ENCODE data around the gene PPP1R15B. TPM values are rescaled to one million over a fixed set of nuclear protein-coding genes. Genes with fewer than 3 reads are reported as not detected.
A peak's percentile ranks its signal among the peaks of the same experiment; 100 is the strongest.

The PPP1R15B gene
- total RNA-seq, 2 donors from 2014 or later, result 50.8 to 79.6 TPM

DNA sequence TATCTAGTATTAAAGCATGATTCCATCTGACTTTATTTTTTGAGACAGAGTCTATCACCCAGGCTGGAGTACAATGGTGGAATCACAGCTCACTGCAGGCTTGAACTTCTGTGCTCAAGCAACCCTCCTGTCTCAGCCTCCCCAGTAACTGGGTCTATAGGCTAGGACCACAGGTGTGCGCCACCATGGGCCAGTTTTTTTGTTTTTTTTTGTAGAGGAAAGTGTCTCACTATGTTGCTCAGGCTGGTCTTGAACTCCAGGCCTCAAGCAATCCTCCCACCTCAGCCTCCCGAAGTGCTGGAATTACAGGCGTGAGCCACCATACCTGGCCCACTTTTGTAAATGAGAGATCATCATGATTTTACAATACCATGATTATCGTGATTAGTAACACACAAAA, 9.2 kb downstream of the PPP1R15B start:
- no peak overlapping the region for H3K4me3 ChIP-seq
- intact Hi-C loops (cut with DNase I), result no loop called here
- H3K27ac ChIP-seq, result no peak overlapping the region
- DNase-seq, result peak; percentile 7
- H3K4me1 ChIP-seq, result peaks cover 6% of the 10 kb centered on the region
- H3K9ac ChIP-seq (ENCODE audit: low read depth in 2 of 2, low read length in 2 of 2), result no peak overlapping the region
- H3K36me3 ChIP-seq, result peaks cover 5% of the 10 kb centered on the region
- H3K9me3 ChIP-seq, result no peaks in the 10 kb centered on the region
- no peaks in the 10 kb centered on the region for H3K27me3 ChIP-seq
- TF ChIP-seq, protein P1, sequence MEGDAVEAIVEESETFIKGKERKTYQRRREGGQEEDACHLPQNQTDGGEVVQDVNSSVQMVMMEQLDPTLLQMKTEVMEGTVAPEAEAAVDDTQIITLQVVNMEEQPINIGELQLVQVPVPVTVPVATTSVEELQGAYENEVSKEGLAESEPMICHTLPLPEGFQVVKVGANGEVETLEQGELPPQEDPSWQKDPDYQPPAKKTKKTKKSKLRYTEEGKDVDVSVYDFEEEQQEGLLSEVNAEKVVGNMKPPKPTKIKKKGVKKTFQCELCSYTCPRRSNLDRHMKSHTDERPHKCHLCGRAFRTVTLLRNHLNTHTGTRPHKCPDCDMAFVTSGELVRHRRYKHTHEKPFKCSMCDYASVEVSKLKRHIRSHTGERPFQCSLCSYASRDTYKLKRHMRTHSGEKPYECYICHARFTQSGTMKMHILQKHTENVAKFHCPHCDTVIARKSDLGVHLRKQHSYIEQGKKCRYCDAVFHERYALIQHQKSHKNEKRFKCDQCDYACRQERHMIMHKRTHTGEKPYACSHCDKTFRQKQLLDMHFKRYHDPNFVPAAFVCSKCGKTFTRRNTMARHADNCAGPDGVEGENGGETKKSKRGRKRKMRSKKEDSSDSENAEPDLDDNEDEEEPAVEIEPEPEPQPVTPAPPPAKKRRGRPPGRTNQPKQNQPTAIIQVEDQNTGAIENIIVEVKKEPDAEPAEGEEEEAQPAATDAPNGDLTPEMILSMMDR (IDR thresholded peaks at IDR 0.05), result no peak

DNA sequence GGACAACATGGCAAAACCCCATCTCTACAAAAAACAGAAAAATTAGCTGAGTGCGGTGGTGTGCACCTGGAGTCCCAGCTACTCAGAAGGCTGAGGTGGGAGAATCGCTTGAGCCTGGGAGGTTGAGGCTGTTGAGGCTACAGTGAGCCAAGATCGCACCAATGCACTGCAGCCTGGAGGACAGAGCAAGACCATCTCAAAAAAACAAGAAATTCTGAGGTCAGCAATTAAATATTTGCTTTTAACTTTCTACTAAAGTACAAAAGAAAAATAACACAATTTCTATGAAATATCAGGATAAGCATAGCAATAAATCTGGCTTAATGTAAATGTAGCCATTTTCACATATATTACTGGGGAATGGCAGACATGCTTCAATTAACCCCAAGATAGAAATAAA, 9.9 kb downstream of the PPP1R15B start:
- no peak for DNase-seq
- intact Hi-C loops (cut with DNase I), result no loop called here
- H3K9me3 ChIP-seq, result no peaks in the 10 kb centered on the region
- no peak overlapping the region for H3K4me3 ChIP-seq
- peaks cover 6% of the 10 kb centered on the region for H3K4me1 ChIP-seq
- H3K9ac ChIP-seq (ENCODE audit: low read depth in 2 of 2, low read length in 2 of 2), result no peak overlapping the region
- H3K36me3 ChIP-seq, result peaks cover 5% of the 10 kb centered on the region
- H3K27ac ChIP-seq, result no peak overlapping the region
- TF ChIP-seq, protein P1 (IDR thresholded peaks at IDR 0.05), result no peak
- no peaks in the 10 kb centered on the region for H3K27me3 ChIP-seq

DNA sequence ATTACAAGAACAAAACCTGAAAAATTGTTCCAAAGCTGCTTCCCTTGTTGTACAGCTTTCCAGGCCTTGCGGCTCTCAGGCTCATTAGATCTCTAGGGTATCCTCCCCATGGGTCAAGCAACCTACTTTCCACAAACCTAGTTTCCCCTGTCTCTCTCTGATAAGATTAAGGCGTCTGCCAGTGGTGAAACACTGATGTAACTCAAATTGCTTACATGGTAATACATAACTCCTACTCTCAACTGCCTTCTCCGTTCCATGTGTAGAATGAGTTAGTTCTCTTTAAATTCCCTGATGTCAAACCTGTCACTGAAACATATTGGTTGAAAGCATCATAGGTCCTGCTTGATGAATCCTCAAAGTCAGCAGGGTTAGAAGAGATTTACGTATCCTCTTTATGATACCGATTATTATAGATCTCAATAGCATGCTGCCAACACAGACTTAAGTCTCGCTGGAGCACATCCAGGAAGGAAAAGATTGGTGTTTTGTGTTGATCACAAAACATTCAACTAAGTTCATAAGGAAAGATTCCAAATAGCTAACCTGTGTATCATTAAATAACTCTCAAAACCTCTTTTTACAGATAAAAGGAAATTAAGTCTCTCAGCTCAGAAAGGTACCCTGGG, 10.6 kb downstream of the PPP1R15B start:
- Histone ChIP-seq H3K4me1 (no peaks in the 10 kb centered on the region), H3K36me3 (peaks cover 5% of the 10 kb centered on the region), H3K4me3 (no peak overlapping the region), H3K9me3 (no peaks in the 10 kb centered on the region), H3K9ac (ENCODE audit: low read depth in 2 of 2, low read length in 2 of 2) (no peak overlapping the region), H3K27ac (no peak overlapping the region), H3K27me3 (no peaks in the 10 kb centered on the region)
- intact Hi-C loops (cut with DNase I), result no loop called here
- DNase-seq, result peak; percentile 9
- TF ChIP-seq, protein P1 (IDR thresholded peaks at IDR 0.05), result no peak

DNA sequence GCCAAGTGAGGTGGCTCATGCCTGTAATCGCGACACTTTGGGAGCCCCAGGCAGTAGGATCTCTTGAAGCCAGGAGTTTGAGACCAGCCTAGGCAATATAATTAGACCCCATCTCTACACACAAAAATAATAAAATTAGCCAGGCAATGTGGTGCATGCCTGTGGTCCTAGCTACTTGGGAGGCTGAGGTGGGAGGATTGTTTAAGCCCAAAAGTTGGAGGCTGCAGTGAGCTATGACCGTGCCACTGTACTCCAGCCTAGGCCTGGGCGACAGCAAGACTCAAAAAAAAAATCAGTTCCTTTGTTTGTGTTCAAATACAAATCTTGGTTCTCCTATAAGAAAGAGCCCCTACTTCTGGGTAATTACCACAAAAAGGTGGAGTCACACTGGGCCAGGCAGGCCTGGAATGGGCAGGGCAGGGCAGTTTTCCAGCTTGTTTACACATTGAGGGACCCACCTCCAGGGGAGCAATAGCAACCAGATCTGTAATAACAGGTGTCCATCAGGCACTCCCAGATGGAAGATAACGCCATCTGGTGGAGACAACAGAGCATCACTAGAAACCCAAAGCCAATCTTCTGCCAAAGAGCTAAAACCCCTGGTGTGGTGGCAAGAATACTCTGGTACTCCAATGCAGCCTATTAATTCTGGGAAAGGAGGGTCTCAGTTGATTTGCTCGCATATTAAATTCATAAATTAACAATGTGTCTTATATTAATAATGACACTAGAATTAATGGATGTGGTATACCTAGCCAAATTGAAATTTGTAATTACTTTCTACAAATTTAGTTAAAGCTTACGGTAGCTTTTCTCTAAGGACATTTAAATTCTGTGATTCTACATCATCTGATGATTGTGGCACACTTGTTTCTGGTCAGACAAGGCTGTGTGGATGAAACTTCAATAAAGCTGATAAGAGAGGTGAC, 13.2 kb downstream of the PPP1R15B start:
- TF ChIP-seq, protein P1 (IDR thresholded peaks at IDR 0.05), result peak; percentile 80
- H3K4me1 ChIP-seq, result no peaks in the 10 kb centered on the region
- no peak overlapping the region for H3K4me3 ChIP-seq
- H3K36me3 ChIP-seq, result no peaks in the 10 kb centered on the region
- peak overlapping the region; percentile 53 for H3K27ac ChIP-seq
- no peaks in the 10 kb centered on the region for H3K9me3 ChIP-seq
- no peak overlapping the region for H3K9ac ChIP-seq (ENCODE audit: low read depth in 2 of 2, low read length in 2 of 2)
- DNase-seq, result peak; percentile 94
- H3K27me3 ChIP-seq, result no peaks in the 10 kb centered on the region
- intact Hi-C loops (cut with DNase I), result loop anchor here (5.0 kb wide), 1 partner anchor 36 kb away; no protein-coding TSS in a partner anchor

DNA sequence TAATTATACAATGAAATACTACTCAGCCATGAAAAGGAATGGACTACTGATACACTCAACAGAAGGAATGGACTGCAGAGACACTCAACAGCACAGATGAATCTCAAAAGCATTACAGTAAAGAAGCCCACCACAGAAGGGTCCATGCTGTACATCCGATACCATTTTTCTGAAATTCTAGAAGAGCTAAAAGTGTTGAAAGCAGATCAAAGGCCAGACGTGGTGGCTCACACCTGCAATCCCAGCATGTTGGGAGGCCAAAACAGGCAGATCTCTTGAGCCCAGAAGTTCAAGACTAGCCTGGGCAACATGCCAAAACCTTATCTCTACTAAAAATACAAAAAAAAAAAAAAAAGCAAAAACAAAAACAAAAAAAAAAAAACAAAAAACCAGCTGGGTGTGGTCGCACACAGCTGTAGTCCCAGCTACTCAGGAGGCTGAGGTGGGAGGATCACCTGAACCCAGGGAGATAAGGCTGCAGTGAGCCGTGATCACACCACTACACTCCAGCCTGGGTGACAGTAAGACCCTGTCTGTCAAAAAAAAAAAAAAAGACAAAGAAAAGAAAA, 15.5 kb downstream of the PPP1R15B start:
- H3K27ac ChIP-seq, result no peak overlapping the region
- no peaks in the 10 kb centered on the region for H3K36me3 ChIP-seq
- TF ChIP-seq, protein P1 (IDR thresholded peaks at IDR 0.05), result no peak
- no peak overlapping the region for H3K9ac ChIP-seq (ENCODE audit: low read depth in 2 of 2, low read length in 2 of 2)
- intact Hi-C loops (cut with DNase I), result loop anchor here (5.0 kb wide), 1 partner anchor 34 kb away; no protein-coding TSS in a partner anchor
- no peak overlapping the region for H3K4me3 ChIP-seq
- H3K9me3 ChIP-seq, result no peaks in the 10 kb centered on the region
- H3K4me1 ChIP-seq, result no peaks in the 10 kb centered on the region
- peak; percentile 9 for DNase-seq
- H3K27me3 ChIP-seq, result no peaks in the 10 kb centered on the region

Measured in colonic mucosa (tissue), 4 donors.